PFSK-1 (cell line): ENCODE results near the gene IL4I1.

Experiments
- POLR2AphosphoS5 ChIP-seq: IDR thresholded peaks from 2 replicates; pipeline ENCODE4 v1.6.1; 2012; ENCODE audit warnings: low read depth, mild to moderate bottlenecking, control low read depth, low read length, moderate library complexity
- SIN3A ChIP-seq: IDR thresholded peaks from 2 replicates; pipeline ENCODE4 v1.6.1; 2012; ENCODE audit warnings: mild to moderate bottlenecking, low read length, moderate library complexity, borderline replicate concordance; ENCODE audit not compliant: insufficient read depth
- TAF1 ChIP-seq: IDR thresholded peaks from 2 replicates; pipeline ENCODE4 v1.6.1; 2012; ENCODE audit warnings: low read length, control low read depth, borderline replicate concordance; ENCODE audit not compliant: insufficient read depth

GRCh38 chr19:49844138-49845095 is 52.3 kb downstream of the IL4I1 start:
- TF ChIP-seq TAF1: no peak
- no peak for TF ChIP-seq POLR2AphosphoS5
- no peak for TF ChIP-seq SIN3A
